GM13976 (cell line): ENCODE results near the gene ART4.

Experiments
- DNase-seq: peaks from one replicate; pipeline ENCODE4 v3.0.0; 2012; ENCODE audit warnings: low spot score
- in situ Hi-C: fragments of 300-500 bp; cut with MboI; formaldehyde crosslinking; loops from one replicate; pipeline ENCODE4 v1.12.0; 2022; ENCODE audit warnings: low sequenced_read_pairs, mixed read lengths, inconsistent platforms; ENCODE audit not compliant: unreplicated experiment
- TF ChIP-seq, protein P1 (sequence below): IDR thresholded peaks from 2 replicates; pipeline ENCODE4 v1.5.1; 2012; ENCODE audit warnings: borderline replicate concordance, mild to moderate bottlenecking; ENCODE audit not compliant: insufficient read depth; ENCODE audit errors: extremely low read depth, missing control alignments, control extremely low read depth

ART4 gene

DNA sequence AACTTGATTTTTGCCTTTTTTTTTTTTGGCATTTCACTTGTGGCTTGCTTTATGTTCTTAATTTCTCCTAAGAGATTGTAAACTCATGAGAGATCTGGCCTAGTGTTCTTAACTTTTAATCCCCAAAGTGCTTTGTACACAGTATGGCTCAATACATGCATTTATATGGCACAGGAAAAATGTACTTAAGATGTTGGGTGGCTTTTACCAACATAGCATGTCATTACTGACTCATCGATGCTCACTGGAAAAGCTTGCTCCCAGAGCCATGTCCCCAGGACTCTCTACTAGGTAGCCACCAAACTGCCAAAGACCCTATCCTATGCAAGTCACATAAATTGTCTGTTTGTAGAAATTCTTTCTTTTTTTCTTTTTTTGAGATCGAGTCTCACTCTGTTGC, 16.3 kb downstream of the ART4 start:
- in situ Hi-C loops = no loop called here
- no peak for DNase-seq
- TF ChIP-seq, protein P1, sequence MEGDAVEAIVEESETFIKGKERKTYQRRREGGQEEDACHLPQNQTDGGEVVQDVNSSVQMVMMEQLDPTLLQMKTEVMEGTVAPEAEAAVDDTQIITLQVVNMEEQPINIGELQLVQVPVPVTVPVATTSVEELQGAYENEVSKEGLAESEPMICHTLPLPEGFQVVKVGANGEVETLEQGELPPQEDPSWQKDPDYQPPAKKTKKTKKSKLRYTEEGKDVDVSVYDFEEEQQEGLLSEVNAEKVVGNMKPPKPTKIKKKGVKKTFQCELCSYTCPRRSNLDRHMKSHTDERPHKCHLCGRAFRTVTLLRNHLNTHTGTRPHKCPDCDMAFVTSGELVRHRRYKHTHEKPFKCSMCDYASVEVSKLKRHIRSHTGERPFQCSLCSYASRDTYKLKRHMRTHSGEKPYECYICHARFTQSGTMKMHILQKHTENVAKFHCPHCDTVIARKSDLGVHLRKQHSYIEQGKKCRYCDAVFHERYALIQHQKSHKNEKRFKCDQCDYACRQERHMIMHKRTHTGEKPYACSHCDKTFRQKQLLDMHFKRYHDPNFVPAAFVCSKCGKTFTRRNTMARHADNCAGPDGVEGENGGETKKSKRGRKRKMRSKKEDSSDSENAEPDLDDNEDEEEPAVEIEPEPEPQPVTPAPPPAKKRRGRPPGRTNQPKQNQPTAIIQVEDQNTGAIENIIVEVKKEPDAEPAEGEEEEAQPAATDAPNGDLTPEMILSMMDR = no peak

DNA sequence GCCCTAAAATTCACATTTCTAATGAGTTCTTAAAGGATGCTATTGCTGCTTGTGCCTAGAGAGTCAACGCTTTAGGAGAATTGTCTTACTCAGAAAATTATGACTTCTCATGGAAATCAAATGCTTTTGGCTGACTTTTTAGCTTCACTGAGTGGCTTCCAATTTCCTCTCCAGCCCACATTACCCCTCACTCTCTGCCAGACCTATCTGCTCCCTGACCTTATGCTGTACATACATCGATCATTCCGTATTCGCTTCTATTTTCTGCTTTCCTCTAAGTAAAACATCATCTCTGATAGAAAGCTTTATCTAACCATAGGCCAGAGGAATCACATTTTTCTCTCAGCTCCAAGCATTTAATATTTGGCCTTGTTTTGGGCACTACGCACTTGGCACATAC, 16.8 kb downstream of the ART4 start:
- in situ Hi-C loops = no loop called here
- no peak for DNase-seq

DNA sequence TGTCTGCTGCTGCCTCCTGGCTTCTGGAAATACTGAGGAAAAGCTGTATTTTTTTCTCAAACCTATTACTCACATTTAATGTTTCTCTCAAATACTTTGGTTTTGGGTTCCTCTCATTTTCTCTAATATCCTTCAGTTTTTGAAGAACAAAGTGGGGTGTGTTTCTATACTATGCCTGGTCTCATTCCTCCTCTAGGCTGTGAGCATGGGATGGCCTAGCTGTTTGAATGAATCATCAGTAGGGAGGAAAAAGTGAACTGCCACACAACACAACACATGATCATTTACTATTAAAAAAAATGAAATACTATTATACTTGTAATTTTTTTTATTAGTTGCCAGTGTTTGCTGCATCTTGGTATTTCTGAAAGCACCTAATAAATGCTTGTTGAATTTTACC, 18.1 kb downstream of the ART4 start:
- TF ChIP-seq, protein P1 = no peak
- no peak for DNase-seq
- in situ Hi-C loops = no loop called here

More for the DNA sequence above, 16.8 kb downstream of the ART4 start:
- TF ChIP-seq, protein P1 = no peak

DNA sequence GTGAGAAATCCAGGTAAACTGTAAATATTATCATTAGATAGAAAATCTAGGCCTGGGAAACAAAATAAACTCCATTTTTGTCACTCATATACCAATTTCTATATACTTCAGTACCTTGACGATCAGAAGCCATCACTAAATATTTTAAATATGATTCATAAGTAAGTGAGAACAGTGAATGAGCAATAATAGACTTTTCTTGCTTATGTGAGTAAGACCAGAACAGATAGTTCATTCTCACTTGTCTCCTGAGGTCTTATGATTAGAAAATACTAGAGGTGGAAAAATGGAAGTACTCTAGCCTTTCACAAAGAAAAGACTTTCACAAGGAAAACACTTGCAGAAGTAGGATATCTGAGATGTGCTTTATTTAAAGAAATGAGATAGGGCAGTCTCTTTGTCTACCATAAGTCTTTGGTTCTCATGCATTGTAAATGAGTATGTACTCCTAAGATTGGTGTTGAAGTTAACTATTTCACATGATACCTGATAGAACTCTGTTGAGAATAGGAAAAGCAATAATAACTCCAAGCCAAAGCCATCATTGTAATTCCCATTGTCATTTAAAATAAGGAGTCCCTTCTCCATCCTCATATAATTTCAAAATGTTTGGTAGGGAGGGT, 19.2 kb downstream of the ART4 start:
- in situ Hi-C loops = no loop called here
- no peak for DNase-seq
- TF ChIP-seq, protein P1 = no peak

DNA sequence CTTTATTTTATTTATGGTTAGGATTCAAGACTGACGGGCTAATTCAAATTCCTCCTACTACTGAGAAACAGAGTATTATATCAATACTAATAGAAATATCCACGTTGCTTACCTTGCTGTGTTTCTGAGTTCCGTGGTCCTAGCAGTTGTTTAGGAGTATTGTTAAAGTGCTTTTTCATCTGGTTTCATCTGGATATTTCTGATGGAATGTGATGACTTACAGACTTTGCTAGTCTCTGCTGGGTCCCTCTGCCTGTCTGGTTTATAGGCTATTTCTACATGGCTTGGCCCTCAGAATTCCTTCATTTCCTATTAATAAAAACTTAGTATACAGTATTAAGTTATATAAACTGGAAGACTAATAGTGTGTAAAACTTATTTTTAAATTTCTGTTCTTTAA, 29.3 kb downstream of the ART4 start, which contains the start of gene SMCO3:
TSS of gene SMCO3 (minus strand) at position 169 of the 400 bp plus-strand sequence. CDS start 7,502 bp downstream, outside the sequence.
- in situ Hi-C loops = no loop called here
- TF ChIP-seq, protein P1 = no peak
- DNase-seq = no peak

DNA sequence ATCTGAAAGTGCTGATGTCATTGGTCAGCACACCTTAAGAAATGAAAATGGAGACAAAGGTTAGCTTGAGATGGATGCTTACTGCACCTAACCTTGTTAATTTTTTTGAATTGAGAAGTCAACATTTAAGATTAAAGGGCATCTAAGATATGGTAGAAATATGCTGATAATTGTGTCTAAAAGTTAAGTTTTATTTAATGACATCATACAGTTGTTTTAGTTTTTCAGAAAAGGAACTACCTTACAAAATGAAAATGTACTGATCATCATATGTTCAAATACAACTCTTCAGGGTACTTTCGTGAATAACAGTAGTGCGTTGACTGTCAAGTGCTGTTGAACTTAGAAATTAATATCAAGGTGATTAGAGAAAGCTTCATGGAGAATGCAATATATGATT, 31.8 kb downstream of the ART4 start:
- in situ Hi-C loops = no loop called here
- no peak for DNase-seq
- TF ChIP-seq, protein P1 = no peak
